CD4-positive, CD25-positive, alpha-beta regulatory T cell (primary cell): ENCODE measurements around the gene HAGHL. TPM values are rescaled to one million over a fixed set of nuclear protein-coding genes. Genes with fewer than 3 reads are reported as not detected.
A peak's percentile ranks its signal among the peaks of the same experiment; 100 is the strongest.

ENCODE experiments used
- ATAC-seq, 2 donors: fragments of 150-1000 bp; cut with Tn5 transposase; one replicate each; pipeline ENCODE4 v1.10.0; 2021; ENCODE audit warnings: low read depth in 2 of 2, moderate number of reproducible peaks in 2 of 2, moderate library complexity in 1 of 2
- DNase-seq, 3 donors: peaks; one replicate each; pipeline versions ENCODE4 v3.0.0 to v3.0.0-alpha.2; 2012 to 2022; ENCODE audit warnings: mixed read lengths in 1 of 3
- H3K27ac ChIP-seq: one replicate; pipeline ENCODE4 v1.7.0; 2013; ENCODE audit warnings: mild to moderate bottlenecking, low read length; ENCODE audit not compliant: insufficient read depth, poor library complexity, severe bottlenecking
- H3K27me3 ChIP-seq: one replicate; pipeline ENCODE4 v1.7.0; 2013; ENCODE audit warnings: low read length; ENCODE audit not compliant: control insufficient read depth, insufficient read depth
- H3K36me3 ChIP-seq: one replicate; pipeline ENCODE4 v1.7.0; 2013; ENCODE audit warnings: mild to moderate bottlenecking, low read length, moderate library complexity; ENCODE audit not compliant: control insufficient read depth, insufficient read depth
- H3K4me1 ChIP-seq: 2 replicates; pipeline ENCODE4 v1.7.0; 2013; ENCODE audit warnings: mild to moderate bottlenecking, low read length; ENCODE audit not compliant: insufficient read depth, control insufficient read depth, poor library complexity, severe bottlenecking
- H3K4me3 ChIP-seq: one replicate; pipeline ENCODE4 v1.7.0; 2013; ENCODE audit warnings: low read depth, mild to moderate bottlenecking, low read length, moderate library complexity
- H3K9me3 ChIP-seq, 2 experiments: 1 replicate in 1 of 2; 2 replicates in 1 of 2; pipeline ENCODE4 v1.7.0; 2013; ENCODE audit warnings: low read length in 2 of 2, mild to moderate bottlenecking in 1 of 2, moderate library complexity in 1 of 2; ENCODE audit not compliant: control insufficient read depth in 2 of 2
- H3K27ac Mint-ChIP-seq, 3 donors: one replicate each; pipeline ENCODE4 v1.8.0; 2020 to 2022; ENCODE audit warnings: mild to moderate bottlenecking in 3 of 3, mixed read lengths in 3 of 3, moderate library complexity in 2 of 3
- H3K27me3 Mint-ChIP-seq: one replicate; pipeline ENCODE4 v1.8.0; 2022; ENCODE audit warnings: mild to moderate bottlenecking, mixed read lengths
- H3K36me3 Mint-ChIP-seq: one replicate; pipeline ENCODE4 v1.8.0; 2020; ENCODE audit warnings: mixed read lengths
- H3K4me1 Mint-ChIP-seq, 4 donors: one replicate each; pipeline ENCODE4 v1.8.0; 2020 to 2022; ENCODE audit warnings: mixed read lengths in 4 of 4, mild to moderate bottlenecking in 1 of 4
- H3K4me3 Mint-ChIP-seq, 4 donors: one replicate each; pipeline ENCODE4 v1.8.0; 2020 to 2022; ENCODE audit warnings: mild to moderate bottlenecking in 4 of 4, mixed read lengths in 4 of 4, moderate library complexity in 3 of 4
- H3K9me3 Mint-ChIP-seq, 7 donors: one replicate each; pipeline ENCODE4 v1.8.0; 2020 to 2022; ENCODE audit warnings: mixed read lengths in 7 of 7, mild to moderate bottlenecking in 3 of 7, moderate library complexity in 2 of 7
- polyA plus RNA-seq, 4 donors: library from polyadenylated mRNA; unstranded; fragments of 300-500 nt; fragmentation: Illumina TruSeq; gene quantifications; one replicate each; pipeline ENCODE4 v1.2.3, GENCODE V29; 2021
- total RNA-seq: library from RNA; stranded (reverse); gene quantifications from one replicate; pipeline ENCODE4 v1.2.3, GENCODE V29; 2022

Gene HAGHL
- total RNA-seq (15.6 TPM), polyA plus RNA-seq (1 to 10 TPM; 2.2 to 4.3 (median 3.2) TPM)

- Mint-ChIP-seq H3K36me3 (no peaks in the 10 kb centered on the region), H3K9me3 (no peaks in the 10 kb centered on the region), H3K27me3 (no peaks in the 10 kb centered on the region), H3K4me3 (peak within 1 kb of the TSS; percentile 76 to 85 (median 79)), H3K27ac (peak within 1 kb of the TSS in 2 of 3 donors; percentile 66 to 73), H3K4me1 (peaks cover 0 to 23% (median 0%) of the 10 kb centered on the region in 4 donors)
- peak; percentile 21 to 32 for ATAC-seq
- Histone ChIP-seq H3K4me3 (peak within 1 kb of the TSS; percentile 11), H3K9me3 (no peaks in the 10 kb centered on the region), H3K27me3 (no peaks in the 10 kb centered on the region), H3K36me3 (no peaks in the 10 kb centered on the region), H3K4me1 (peaks cover 35% of the 10 kb centered on the region), H3K27ac (peak within 1 kb of the TSS; percentile 71)
- DNase-seq, result peak; percentile 55 to 62 (median 59)
These were observed at the start of gene HAGHL, which contains the start of gene CCDC78 for GRCh38 chr16:726438-727290. TSS of gene HAGHL (plus strand) at chr16:727106. CDS start at chr16:727510, 404 bp downstream. TSS of gene CCDC78 (minus strand) at chr16:726443. CDS start at chr16:726367, 76 bp downstream.

GRCh38 chr16:677316-678190 lies 49.4 kb upstream of the HAGHL start:
- H3K27me3 Mint-ChIP-seq, result no peaks in the 10 kb centered on the region
- no peak overlapping the region for H3K27ac Mint-ChIP-seq
- peak overlapping the region in 2 of 4 donors; percentile 29 to 43 for H3K4me3 Mint-ChIP-seq
- H3K36me3 Mint-ChIP-seq, result peaks cover 2% of the 10 kb centered on the region
- DNase-seq, result no peak
- Histone ChIP-seq H3K4me1 (peaks cover 34% of the 10 kb centered on the region), H3K27ac (no peak overlapping the region), H3K27me3 (no peaks in the 10 kb centered on the region), H3K36me3 (peaks cover 12% of the 10 kb centered on the region), H3K9me3 (no peaks in the 10 kb centered on the region), H3K4me3 (no peak overlapping the region)
- ATAC-seq, result no peak
- no peaks in the 10 kb centered on the region for H3K9me3 Mint-ChIP-seq
- H3K4me1 Mint-ChIP-seq, result peaks cover 0 to 32% (median 4%) of the 10 kb centered on the region in 4 donors

GRCh38 chr16:678209-678857 lies 48.6 kb upstream of the HAGHL start:
- Mint-ChIP-seq H3K27me3 (no peaks in the 10 kb centered on the region), H3K36me3 (peaks cover 3% of the 10 kb centered on the region), H3K27ac (no peak overlapping the region), H3K4me1 (peaks cover 0 to 39% (median 5%) of the 10 kb centered on the region in 4 donors), H3K9me3 (no peaks in the 10 kb centered on the region), H3K4me3 (peak overlapping the region in 2 of 4 donors; percentile 85 to 93)
- Histone ChIP-seq H3K4me3 (no peak overlapping the region), H3K36me3 (peaks cover 9% of the 10 kb centered on the region), H3K9me3 (no peaks in the 10 kb centered on the region), H3K27ac (no peak overlapping the region), H3K4me1 (peaks cover 38% of the 10 kb centered on the region), H3K27me3 (no peaks in the 10 kb centered on the region)
- DNase-seq (no peak), ATAC-seq (no peak)

- ATAC-seq (no peak), DNase-seq (peak in 2 of 3 donors; percentile 46 to 57)
- Histone ChIP-seq H3K4me1 (peaks cover 44% of the 10 kb centered on the region), H3K4me3 (no peak overlapping the region), H3K27ac (peak overlapping the region; percentile 69), H3K36me3 (peaks cover 9% of the 10 kb centered on the region), H3K27me3 (no peaks in the 10 kb centered on the region), H3K9me3 (no peaks in the 10 kb centered on the region)
- H3K27me3 Mint-ChIP-seq, result no peaks in the 10 kb centered on the region
- peaks cover 0 to 42% (median 5%) of the 10 kb centered on the region in 4 donors for H3K4me1 Mint-ChIP-seq
- peak overlapping the region in 1 of 3 donors; percentile 88 for H3K27ac Mint-ChIP-seq
- peaks cover 3% of the 10 kb centered on the region for H3K36me3 Mint-ChIP-seq
- peak overlapping the region; percentile 84 to 93 (median 85) for H3K4me3 Mint-ChIP-seq
- no peaks in the 10 kb centered on the region for H3K9me3 Mint-ChIP-seq
These were observed 47.8 kb upstream of the HAGHL start for GRCh38 chr16:678858-679813.

GRCh38 chr16:679814-680624 lies 46.9 kb upstream of the HAGHL start, which contains the start of gene STUB1:
TSS of gene STUB1 (plus strand) at chr16:680410. CDS start at chr16:680526, 116 bp downstream.
- Mint-ChIP-seq H3K4me3 (peak within 1 kb of the TSS; percentile 83 to 93 (median 88)), H3K36me3 (peaks cover 3% of the 10 kb centered on the region), H3K27me3 (no peaks in the 10 kb centered on the region), H3K4me1 (peaks cover 0 to 41% (median 5%) of the 10 kb centered on the region in 4 donors), H3K27ac (peak within 1 kb of the TSS in 2 of 3 donors; percentile 71 to 73), H3K9me3 (no peaks in the 10 kb centered on the region)
- Histone ChIP-seq H3K27me3 (no peaks in the 10 kb centered on the region), H3K4me3 (peak within 1 kb of the TSS; percentile 58), H3K9me3 (no peaks in the 10 kb centered on the region), H3K4me1 (peaks cover 47% of the 10 kb centered on the region), H3K36me3 (peaks cover 9% of the 10 kb centered on the region), H3K27ac (peak within 1 kb of the TSS; percentile 81)
- peak; percentile 41 to 42 for ATAC-seq
- DNase-seq, result peak; percentile 81 to 84 (median 81)

- Mint-ChIP-seq H3K4me3 (peak overlapping the region; percentile 76 to 86 (median 76)), H3K27ac (no peak overlapping the region), H3K9me3 (no peaks in the 10 kb centered on the region), H3K27me3 (no peaks in the 10 kb centered on the region), H3K4me1 (peaks cover 0 to 38% (median 5%) of the 10 kb centered on the region in 4 donors), H3K36me3 (peaks cover 3% of the 10 kb centered on the region)
- H3K27ac ChIP-seq, result peak overlapping the region; percentile 81
- H3K36me3 ChIP-seq, result peaks cover 9% of the 10 kb centered on the region
- no peak for DNase-seq
- H3K4me1 ChIP-seq, result peaks cover 44% of the 10 kb centered on the region
- peak overlapping the region; percentile 58 for H3K4me3 ChIP-seq
- H3K27me3 ChIP-seq, result no peaks in the 10 kb centered on the region
- no peak for ATAC-seq
- H3K9me3 ChIP-seq, result no peaks in the 10 kb centered on the region
These were observed 46.3 kb upstream of the HAGHL start for GRCh38 chr16:680625-680945.
